ENCODE data around the gene JAM2. TPM values are rescaled to one million over a fixed set of nuclear protein-coding genes. Genes with fewer than 3 reads are reported as not detected.
"Not testable (repeated sequence)": the region's sequence is repeated elsewhere in the genome, so short reads cannot be mapped to it uniquely, and the experiment has no call there.

JAM2 gene
- total RNA-seq, 2 experiments from 2014 or later = 0.07 to 0.27 TPM

DNA sequence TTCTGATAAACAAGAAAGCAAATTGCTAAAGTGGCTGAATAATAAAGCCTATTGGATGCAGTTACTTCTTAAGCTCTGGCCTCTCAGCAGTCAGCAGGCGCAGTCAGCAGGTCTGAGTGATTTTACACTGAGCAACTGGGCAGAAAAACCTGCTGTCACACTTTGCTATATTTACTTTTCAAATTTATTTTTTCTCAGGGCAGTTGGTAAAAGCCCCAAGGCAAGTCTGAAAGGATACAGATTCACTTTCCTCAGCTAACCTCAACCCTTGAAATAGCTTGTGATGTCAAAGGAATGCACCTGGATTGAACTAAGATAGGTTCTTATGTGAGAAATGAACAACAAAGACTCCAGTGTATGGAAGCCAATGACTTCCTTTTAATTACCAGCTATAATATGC is 61.7 kb downstream of the JAM2 start:
- H3K27me3 Mint-ChIP-seq (ENCODE audit: low read depth) = no peaks in the 10 kb centered on the region
- no peak for DNase-seq
- H3K4me1 Mint-ChIP-seq (ENCODE audit: low read depth) = no peaks in the 10 kb centered on the region
- intact Hi-C loops (cut with micrococcal nuclease) = no loop called here
- no peaks in the 10 kb centered on the region for H3K36me3 Mint-ChIP-seq (ENCODE audit: low read depth)
- no peak overlapping the region for H3K4me3 Mint-ChIP-seq
- H3K9me3 Mint-ChIP-seq = no peaks in the 10 kb centered on the region
- CTCF ChIA-PET = interaction anchor here (0.9 to 3.4 kb wide), 2 partner anchors 48 to 92 kb away, joined by 4 to 19 read pairs; no protein-coding TSS in a partner anchor
- no peak overlapping the region for H3K27ac Mint-ChIP-seq

- H3K27me3 Mint-ChIP-seq (ENCODE audit: low read depth) = no peaks in the 10 kb centered on the region
- intact Hi-C loops (cut with micrococcal nuclease) = no loop called here
- H3K9me3 Mint-ChIP-seq = no peaks in the 10 kb centered on the region
- H3K36me3 Mint-ChIP-seq (ENCODE audit: low read depth) = no peaks in the 10 kb centered on the region
- CTCF ChIA-PET = interaction anchor here (3.4 kb wide), 1 partner anchor 93 kb away, joined by 19 read pairs; no protein-coding TSS in a partner anchor
- DNase-seq = no peak
- H3K4me1 Mint-ChIP-seq (ENCODE audit: low read depth) = no peaks in the 10 kb centered on the region
- H3K27ac Mint-ChIP-seq = no peak overlapping the region
- H3K4me3 Mint-ChIP-seq = no peak overlapping the region
Observed at GRCh38 chr21:25701529-25701928, 62.5 kb downstream of the JAM2 start.

GRCh38 chr21:25708467-25709065 is 69.5 kb downstream of the JAM2 start:
- Mint-ChIP-seq H3K4me1 (ENCODE audit: low read depth) (no peaks in the 10 kb centered on the region), H3K36me3 (ENCODE audit: low read depth) (no peaks in the 10 kb centered on the region), H3K27ac (no peak overlapping the region), H3K27me3 (ENCODE audit: low read depth) (no peaks in the 10 kb centered on the region), H3K9me3 (no peaks in the 10 kb centered on the region), H3K4me3 (no peak overlapping the region)
- intact Hi-C loops (cut with micrococcal nuclease) = loop anchor here (1.0 to 2.0 kb wide), 5 partner anchors 92 to 358 kb away; no protein-coding TSS in a partner anchor
- peak; percentile 60 for DNase-seq
- CTCF ChIA-PET = interaction anchor here (0.7 to 3.9 kb wide), 12 partner anchors 8 to 104 kb away, joined by 3 to 62 read pairs (median 3); partner anchors contain the start of genes ATP5PF and GABPA

GRCh38 chr21:25709684-25710265 is 70.7 kb downstream of the JAM2 start:
- intact Hi-C loops (cut with micrococcal nuclease) = loop anchor here (1.0 to 2.0 kb wide), 2 partner anchors 91 to 153 kb away; no protein-coding TSS in a partner anchor
- Mint-ChIP-seq H3K27ac (no peak overlapping the region), H3K27me3 (ENCODE audit: low read depth) (no peaks in the 10 kb centered on the region), H3K4me1 (ENCODE audit: low read depth) (no peaks in the 10 kb centered on the region), H3K36me3 (ENCODE audit: low read depth) (no peaks in the 10 kb centered on the region), H3K9me3 (no peaks in the 10 kb centered on the region), H3K4me3 (no peak overlapping the region)
- DNase-seq = no peak
- CTCF ChIA-PET = interaction anchor here (2.1 kb wide), 1 partner anchor 101 kb away, joined by 9 read pairs; no protein-coding TSS in a partner anchor

DNA sequence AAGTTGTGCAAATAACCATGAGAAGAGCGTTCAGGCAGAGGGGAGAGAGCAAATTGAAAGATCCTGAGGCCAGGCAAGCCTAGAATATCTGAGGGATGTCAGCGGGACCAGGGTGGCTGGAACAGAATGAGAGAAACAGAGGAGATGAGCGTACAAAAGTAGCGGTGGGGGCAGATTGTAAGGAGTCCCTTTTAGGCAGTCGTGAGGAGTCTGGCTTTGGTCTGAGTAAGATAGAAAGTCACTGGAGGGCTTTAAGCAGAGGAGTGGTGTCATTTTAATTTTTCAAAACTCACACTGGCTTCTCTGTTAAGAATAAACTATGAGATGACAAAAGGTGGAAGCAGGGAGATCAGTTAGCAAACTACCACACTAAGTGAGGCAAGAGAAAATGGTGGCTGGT is 71.5 kb downstream of the JAM2 start:
- H3K9me3 Mint-ChIP-seq = no peaks in the 10 kb centered on the region
- H3K4me1 Mint-ChIP-seq (ENCODE audit: low read depth) = no peaks in the 10 kb centered on the region
- CTCF ChIA-PET = interaction anchor here (2.1 kb wide), 1 partner anchor 102 kb away, joined by 9 read pairs; no protein-coding TSS in a partner anchor
- DNase-seq = no peak
- intact Hi-C loops (cut with micrococcal nuclease) = no loop called here
- no peak overlapping the region for H3K4me3 Mint-ChIP-seq
- no peaks in the 10 kb centered on the region for H3K36me3 Mint-ChIP-seq (ENCODE audit: low read depth)
- H3K27me3 Mint-ChIP-seq (ENCODE audit: low read depth) = no peaks in the 10 kb centered on the region
- no peak overlapping the region for H3K27ac Mint-ChIP-seq

DNA sequence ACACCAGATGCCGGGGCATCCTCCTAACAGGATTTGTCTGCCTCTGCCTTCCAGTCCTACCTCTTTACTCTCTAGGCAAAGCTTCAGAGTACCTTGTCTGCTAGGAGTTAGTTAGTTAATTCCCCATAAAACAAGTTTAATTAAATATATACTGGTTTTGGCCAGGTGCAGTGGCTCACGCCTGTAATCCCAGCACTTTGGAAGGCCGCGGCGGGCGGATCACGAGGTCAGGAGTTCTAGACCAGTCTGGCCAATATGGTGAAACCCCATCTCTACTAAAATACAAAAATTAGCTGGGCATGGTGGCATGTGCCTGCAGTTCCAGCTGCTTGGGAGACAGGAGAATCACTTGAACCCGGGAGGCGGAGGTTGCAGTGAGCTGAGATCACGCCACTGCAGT is 75.0 kb downstream of the JAM2 start:
- H3K27me3 Mint-ChIP-seq (ENCODE audit: low read depth); H3K36me3 Mint-ChIP-seq (ENCODE audit: low read depth); H3K9me3 Mint-ChIP-seq; DNase-seq; H3K4me3 Mint-ChIP-seq; H3K27ac Mint-ChIP-seq; intact Hi-C loops (cut with micrococcal nuclease); H3K4me1 Mint-ChIP-seq (ENCODE audit: low read depth): not testable (repeated sequence)
- CTCF ChIA-PET = interaction anchor here (0.8 kb wide), 1 partner anchor 106 kb away, joined by 3 read pairs; no protein-coding TSS in a partner anchor

- H3K27ac Mint-ChIP-seq = no peak overlapping the region
- H3K9me3 Mint-ChIP-seq = no peaks in the 10 kb centered on the region
- H3K4me1 Mint-ChIP-seq (ENCODE audit: low read depth) = no peaks in the 10 kb centered on the region
- intact Hi-C loops (cut with micrococcal nuclease) = no loop called here
- peaks cover 9% of the 10 kb centered on the region for H3K36me3 Mint-ChIP-seq (ENCODE audit: low read depth)
- CTCF ChIA-PET = interaction anchor here (0.7 to 1.9 kb wide), 3 partner anchors 9 to 110 kb away, joined by 3 to 5 read pairs (median 3); no protein-coding TSS in a partner anchor
- H3K27me3 Mint-ChIP-seq (ENCODE audit: low read depth) = no peaks in the 10 kb centered on the region
- no peak for DNase-seq
- H3K4me3 Mint-ChIP-seq = no peak overlapping the region
Observed at GRCh38 chr21:25717491-25718147, 78.6 kb downstream of the JAM2 start.

DNA sequence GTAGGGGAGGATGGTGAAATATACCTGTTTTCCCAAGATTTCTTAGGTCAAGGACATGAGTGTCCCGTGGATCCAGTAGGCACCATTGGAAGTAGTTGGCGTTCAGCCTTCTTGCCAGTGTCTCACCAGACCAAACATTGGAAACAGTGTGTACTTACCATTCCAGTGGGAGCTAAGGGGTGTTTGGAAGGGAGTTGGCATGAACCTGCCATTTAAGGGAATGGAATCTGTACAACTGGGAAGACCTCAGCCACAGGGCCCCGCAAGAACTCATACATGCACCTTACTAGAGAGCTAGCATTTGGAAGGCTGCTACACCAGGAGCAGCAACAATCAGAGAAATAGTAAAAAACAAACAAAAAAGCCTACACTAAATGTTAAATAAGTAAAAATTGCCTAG is 82.9 kb downstream of the JAM2 start:
- DNase-seq = no peak
- Mint-ChIP-seq H3K36me3 (ENCODE audit: low read depth) (peaks cover 25% of the 10 kb centered on the region), H3K9me3 (no peaks in the 10 kb centered on the region), H3K27ac (no peak overlapping the region), H3K4me3 (no peak overlapping the region), H3K27me3 (ENCODE audit: low read depth) (no peaks in the 10 kb centered on the region), H3K4me1 (ENCODE audit: low read depth) (no peaks in the 10 kb centered on the region)
- CTCF ChIA-PET = interaction anchor here (1.0 to 1.1 kb wide), 2 partner anchors 14 to 308 kb away, joined by 3 read pairs; no protein-coding TSS in a partner anchor
- intact Hi-C loops (cut with micrococcal nuclease) = no loop called here

- peaks cover 25% of the 10 kb centered on the region for H3K36me3 Mint-ChIP-seq (ENCODE audit: low read depth)
- H3K27ac Mint-ChIP-seq = no peak overlapping the region
- CTCF ChIA-PET = no interaction called here
- H3K4me1 Mint-ChIP-seq (ENCODE audit: low read depth) = no peaks in the 10 kb centered on the region
- H3K9me3 Mint-ChIP-seq = no peaks in the 10 kb centered on the region
- no peak for DNase-seq
- intact Hi-C loops (cut with micrococcal nuclease) = no loop called here
- no peak overlapping the region for H3K4me3 Mint-ChIP-seq
- H3K27me3 Mint-ChIP-seq (ENCODE audit: low read depth) = no peaks in the 10 kb centered on the region
Observed at GRCh38 chr21:25722631-25723030, 83.6 kb downstream of the JAM2 start.

DNA sequence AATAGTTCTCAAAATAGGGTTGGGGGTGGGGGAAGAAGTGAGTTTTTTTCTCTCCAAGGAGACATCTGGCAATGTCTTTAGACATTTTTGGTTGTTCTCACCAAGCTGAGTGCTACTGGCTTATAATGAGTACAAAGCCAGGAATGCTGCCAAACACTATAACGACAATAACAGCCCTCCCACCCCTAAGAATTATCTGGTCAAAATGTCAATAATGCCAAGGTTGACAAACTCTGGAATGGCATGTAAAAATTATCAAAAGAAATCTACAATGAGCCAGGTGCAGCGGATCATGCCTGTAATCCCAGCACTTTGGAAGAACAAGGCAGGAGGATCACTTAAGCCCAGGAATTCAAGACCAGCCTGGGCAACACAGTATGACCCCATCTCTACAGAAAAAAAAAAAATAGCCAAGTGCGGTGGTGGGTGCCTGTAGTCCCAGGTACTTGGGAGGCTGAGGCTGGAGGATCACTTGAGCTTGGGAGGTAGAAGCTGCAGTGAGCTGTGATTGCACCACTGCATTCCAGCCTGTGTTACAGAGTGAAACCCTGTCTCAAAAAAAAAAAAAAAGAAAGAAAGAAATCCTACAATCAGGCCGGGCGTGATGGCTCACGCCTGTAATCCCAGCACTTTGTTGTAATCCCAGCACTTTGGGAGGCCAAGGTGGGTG is 93.2 kb downstream of the JAM2 start:
- Mint-ChIP-seq H3K9me3 (no peaks in the 10 kb centered on the region), H3K27me3 (ENCODE audit: low read depth) (no peaks in the 10 kb centered on the region), H3K4me3 (no peak overlapping the region), H3K4me1 (ENCODE audit: low read depth) (peaks cover 32% of the 10 kb centered on the region), H3K36me3 (ENCODE audit: low read depth) (peaks cover 20% of the 10 kb centered on the region), H3K27ac (no peak overlapping the region)
- intact Hi-C loops (cut with micrococcal nuclease) = loop anchor here (5.0 kb wide), 1 partner anchor 170 kb away; no protein-coding TSS in a partner anchor
- DNase-seq = no peak
- CTCF ChIA-PET = interaction anchor here (1.3 kb wide), 1 partner anchor 12 kb away, joined by 4 read pairs; no protein-coding TSS in a partner anchor

DNA sequence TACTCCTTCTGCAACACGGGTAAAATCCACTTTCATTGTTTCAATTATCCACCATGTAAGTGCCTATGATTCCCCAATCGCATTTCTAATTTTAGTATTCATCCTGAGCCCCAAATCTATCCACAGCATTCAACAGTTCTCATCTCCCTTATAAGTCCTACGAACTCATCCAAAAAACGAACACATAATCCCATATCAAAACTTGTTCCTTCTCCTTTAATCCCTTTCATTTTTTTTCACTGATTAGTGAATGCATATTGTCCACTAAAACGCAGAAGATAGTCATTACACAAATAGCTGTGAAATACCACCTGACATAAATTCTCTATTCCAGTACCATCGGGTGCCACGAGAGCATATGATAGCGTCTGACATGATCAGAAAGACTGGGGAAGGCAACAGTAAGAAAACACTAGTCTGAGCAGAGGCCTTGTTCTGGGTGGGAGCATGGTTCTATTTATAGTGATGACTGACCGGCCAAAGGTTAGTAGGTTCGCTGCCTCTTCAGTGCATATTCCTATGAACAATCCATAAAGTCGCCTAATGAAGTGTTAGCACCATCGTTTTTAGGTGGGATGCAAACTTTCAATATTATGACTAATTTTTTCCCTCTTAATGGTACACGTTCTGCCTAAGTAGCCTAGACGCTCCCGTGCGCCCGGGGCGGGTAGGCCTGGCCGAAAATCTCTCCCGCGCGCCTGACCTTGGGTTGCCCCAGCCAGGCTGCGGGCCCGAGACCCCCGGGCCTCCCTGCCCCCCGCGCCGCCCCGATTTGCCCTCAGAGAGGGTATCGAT is 95.0 kb downstream of the JAM2 start:
- Mint-ChIP-seq H3K4me1 (ENCODE audit: low read depth) (peaks cover 40% of the 10 kb centered on the region), H3K9me3 (no peaks in the 10 kb centered on the region), H3K27me3 (ENCODE audit: low read depth) (no peaks in the 10 kb centered on the region), H3K4me3 (peak overlapping the region; percentile 94), H3K27ac (peak overlapping the region; percentile 99), H3K36me3 (ENCODE audit: low read depth) (peaks cover 14% of the 10 kb centered on the region)
- peak; percentile 47 for DNase-seq
- CTCF ChIA-PET = interaction anchor here (0.9 to 4.2 kb wide), 5 partner anchors 9 to 126 kb away, joined by 3 to 26 read pairs (median 3); no protein-coding TSS in a partner anchor
- intact Hi-C loops (cut with micrococcal nuclease) = loop anchor here (1.0 to 5.0 kb wide), 9 partner anchors 67 to 437 kb away; partner anchors contain the start of gene JAM2
